Activated naive CD8-positive, alpha-beta T cell treated with anti-CD3 and anti-CD28 coated beads, Interleukin-2, amount 50 U/mL, for 16 hours (primary cell): ENCODE data around the gene ATOH7.
"Not testable (repeated sequence)": the region's sequence is repeated elsewhere in the genome, so short reads cannot be mapped to it uniquely, and the experiment has no call there.

Experiments
- DNase-seq: peaks from one replicate; pipeline ENCODE4 v3.0.0-alpha.2; 2020; ENCODE audit warnings: low read depth, low spot score

ATOH7 gene

DNA sequence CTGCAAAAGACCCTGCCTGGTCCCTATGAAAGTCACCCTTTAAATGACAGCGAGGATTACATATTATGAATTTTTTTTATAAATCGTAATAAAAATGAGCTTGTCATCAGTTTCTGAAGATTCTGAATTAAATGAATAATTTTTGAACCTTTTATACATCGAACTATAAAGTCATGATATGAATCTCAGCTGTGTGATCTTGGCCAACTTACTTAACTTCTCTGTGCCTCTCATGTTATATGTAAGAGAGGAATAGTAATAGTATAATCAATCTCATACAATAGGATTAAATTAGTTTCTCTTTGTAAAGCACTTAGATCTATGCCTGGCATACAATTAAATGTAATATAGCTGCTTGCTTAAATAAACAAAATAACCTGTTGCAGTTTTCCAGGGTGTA is 5.3 kb upstream of the ATOH7 start:
- DNase-seq: no peak

DNA sequence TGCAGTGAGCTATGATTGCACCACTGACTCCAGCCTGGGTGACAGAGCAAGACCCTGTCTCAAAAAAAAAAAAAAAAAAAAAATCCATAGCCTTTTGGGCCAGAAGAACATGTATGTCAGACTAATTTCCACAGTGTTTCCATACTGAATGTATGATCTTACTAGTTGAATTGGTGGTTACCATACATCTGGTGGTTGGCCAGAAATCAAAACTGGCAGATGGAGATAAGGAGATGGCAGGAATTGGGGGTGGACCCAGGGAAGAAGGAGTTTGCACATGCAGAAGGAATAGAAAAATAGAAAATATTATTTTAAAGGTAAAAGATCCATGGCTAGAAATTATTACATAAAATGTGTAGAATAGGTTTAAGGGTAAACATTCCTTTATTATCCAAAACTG is 3.7 kb upstream of the ATOH7 start:
- DNase-seq: no peak

DNA sequence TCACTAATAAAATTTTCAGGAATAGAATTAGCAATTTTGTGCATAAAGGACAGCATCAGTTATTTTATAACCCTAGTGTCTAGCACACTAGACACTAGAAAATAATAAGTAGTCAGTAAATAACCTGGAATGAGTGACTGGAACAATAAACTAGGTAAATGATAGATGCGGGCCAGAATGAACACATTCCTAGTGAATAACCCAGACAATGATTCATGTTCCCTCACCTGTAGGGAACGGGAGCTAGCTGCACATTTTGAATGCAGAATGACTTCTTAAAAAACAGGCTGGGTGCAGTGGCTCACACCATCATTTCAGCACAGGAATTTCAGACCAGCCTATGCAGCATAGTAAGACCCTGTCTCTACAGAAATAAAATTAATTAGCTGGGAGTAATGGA is 3.2 kb upstream of the ATOH7 start:
- DNase-seq: no peak

DNA sequence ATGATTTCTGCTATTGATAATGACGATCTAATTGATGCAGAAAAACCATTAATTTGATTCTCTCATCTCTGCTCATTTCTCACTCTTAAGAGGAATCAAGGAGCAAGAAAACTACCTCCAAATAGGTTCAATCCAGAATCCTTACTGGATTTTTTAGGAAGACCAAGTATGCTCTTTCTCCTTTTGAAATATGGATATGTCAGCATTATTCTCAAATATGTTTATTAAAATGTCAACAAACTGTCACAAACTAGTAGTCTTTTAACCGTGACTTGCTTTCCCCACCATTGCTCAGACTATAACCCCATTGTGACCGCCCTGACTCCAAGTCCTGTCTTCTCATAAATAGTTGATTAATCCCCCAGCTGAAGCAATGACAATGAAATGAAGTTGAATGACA is 1.1 kb upstream of the ATOH7 start:
- no peak for DNase-seq

DNA sequence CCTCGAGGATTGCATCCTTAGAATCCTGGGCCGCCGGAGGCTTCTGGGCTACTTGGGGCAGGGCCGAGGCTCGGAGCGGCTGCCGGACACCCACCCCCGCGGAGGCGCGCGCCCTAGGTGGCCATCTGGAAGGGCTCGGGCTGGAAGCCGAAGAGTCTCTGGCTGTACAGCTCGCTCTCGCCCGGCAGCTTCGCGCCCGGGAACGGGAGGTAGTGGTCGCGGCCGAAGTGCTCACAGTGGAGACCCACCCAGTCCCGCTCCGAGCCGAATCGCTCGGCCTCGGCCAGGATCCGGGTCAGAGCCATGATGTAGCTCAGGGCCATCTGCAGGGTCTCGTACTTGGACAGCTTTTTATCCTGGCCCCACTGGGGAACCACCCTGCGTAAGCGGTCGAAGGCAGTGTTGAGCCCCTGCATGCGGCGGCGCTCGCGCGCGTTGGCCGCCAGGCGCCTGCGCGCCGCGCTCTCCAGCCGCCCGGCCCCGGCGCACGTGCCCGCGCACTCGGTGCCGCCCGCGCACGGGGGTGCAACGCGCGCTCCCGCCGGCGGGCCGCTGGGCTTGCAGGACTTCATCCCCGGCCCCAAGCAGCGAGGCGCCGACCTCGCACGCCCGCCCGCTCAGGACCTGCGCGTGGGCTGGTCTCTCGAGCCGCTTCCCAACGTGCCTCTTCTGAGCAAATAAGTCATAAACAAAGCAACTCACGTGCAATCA is 652 bp downstream of the ATOH7 start:
- DNase-seq: no peak

DNA sequence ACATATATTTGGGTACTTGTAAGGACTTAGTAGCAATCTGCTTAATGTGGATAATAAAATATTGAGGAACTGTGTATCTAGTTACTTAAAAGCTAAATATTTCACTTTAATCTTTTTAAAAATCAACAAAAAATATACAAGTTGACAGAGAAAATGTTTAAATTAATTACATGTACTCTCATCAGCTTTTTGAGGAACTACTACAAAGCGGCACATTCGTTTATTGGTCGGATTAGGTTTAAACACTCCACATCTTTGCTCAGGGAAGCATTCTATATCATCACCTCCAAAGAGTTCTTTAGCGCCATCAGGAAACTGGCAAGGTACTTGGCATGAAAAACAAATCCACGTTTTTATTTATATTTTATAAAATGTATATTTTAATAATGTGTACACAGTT is 1.6 kb downstream of the ATOH7 start:
- DNase-seq: no peak

DNA sequence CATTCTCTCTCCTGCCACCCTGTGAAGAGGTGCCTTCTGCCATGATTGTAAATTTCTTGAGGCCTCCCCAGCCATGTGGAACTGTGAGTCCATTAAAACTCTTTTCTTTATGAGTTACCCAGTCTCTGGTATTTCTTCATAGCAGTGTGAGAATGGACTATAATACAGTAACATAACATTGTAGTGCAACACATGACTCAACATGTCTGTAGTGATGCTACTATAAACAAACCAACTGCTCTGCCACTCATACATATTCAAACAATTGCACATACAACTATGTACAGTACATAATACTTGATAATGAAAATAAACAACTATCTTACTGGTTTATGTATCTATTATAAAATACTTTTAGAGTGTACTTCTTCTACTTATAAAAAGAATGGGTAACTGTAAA is 7.1 kb downstream of the ATOH7 start:
- no peak for DNase-seq

DNA sequence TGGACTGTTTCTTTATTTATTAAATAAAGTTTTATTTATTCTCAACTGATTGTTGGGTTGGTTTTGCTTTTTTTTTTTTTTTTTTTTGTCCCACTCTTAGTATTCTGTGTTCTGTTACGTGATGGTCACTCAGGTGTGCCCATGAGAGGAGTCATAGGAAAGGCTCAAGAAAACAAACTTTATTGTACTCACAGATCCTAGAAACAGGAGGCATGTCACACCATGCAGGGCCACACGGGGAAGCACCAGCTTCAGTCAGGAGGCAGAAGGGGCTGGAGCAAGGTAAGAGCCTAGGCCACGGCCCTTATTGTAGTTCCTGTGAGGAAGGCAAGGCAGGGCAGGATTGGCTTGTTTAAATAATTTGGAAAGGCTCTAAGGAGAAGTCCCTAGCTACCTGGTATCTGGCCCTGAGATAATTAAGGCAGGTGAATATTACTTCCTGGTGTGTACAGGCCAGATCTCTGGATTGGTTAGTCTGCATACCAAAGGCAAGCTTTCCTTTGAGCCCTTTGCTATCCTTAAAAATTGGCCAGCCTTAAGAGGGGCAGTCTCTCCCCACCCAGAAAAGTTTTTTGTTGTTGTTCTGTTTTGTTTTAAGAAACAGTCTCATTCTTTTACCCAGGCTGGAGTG is 8.3 kb downstream of the ATOH7 start:
- DNase-seq: no peak

DNA sequence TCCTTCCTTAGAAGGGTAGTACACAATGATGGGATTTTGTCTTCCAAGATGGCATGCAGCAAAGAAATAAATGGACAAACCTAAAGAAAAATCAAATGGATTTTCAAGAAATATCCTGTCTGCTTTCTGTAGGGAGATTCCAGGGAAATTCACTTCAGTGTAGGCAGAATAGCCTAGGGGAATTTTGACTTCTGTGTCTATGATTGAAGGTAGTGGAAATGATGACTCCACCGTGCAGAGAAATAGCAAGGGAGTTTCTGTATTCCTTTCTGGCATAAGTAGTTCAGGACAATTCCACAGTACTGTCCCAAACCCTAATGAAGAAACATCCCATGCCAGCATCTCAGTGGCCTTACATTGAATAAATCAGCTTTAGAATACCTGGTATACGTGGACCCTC is 9.5 kb downstream of the ATOH7 start:
- no peak for DNase-seq

DNA sequence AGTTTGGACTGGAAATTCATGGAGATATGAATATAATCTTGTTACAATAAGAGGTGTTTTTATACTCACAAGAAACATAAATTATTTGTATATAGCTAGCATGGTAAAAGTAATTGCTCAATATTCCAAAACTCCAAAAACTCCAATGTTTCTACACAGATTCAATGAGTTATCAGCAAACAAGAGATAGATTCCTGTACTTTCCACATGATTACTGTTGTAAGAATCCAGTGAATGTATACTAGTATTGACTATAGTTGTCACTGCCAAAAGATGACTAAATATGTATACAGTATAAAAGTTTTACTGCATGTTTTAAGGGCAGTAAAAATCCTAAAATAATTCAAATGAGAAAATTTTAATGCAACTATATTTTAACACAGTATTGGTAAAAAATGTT is 10.7 kb downstream of the ATOH7 start:
- DNase-seq: no peak

DNA sequence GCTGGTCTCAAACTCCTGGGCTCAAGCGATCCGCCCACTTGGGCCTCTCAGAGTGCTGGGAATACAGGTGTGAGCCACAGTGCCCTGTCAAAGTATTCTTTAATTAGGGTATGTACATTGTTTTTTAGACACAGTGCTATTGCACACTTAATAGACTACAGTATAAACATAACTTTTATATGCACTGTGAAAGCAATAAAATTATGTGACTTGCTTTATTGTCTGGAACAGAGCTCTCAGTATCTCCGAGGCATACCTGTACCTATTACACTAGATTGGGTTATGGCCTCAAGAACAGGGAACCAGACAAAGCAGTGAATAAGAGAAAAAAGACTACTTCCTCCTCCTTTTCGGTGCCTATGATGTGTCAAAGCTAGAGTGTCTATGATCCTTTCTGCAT is 13.1 kb downstream of the ATOH7 start:
- no peak for DNase-seq

DNA sequence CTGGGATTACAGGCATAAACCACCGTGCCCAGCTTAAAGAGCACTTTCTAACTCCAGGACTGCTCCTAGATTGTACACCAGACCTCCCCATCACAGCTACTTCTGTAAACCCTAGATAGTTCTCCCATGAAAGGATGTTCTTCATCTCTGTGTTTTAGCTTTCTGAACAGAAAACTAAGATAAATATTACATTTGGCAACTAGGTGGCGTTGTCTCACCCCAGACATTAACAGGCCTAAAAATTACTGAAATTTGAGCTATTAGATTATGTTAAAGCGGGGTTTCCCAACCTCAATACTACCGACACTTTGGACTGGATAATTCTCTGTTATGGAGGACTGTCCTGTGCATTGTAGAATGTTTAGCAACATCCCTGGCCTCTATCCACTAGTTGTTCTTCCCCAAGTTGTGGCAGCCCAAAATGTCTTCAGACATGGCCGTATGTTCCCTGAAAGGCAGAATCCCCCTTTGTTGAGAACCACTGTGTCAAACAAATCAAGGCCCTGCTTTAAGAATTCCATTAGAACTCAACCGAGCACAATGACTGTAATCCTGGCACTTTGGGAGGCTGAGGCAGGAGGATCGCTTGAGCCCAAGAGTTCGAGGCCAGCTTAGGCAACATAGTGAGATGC is 19.1 kb downstream of the ATOH7 start:
- DNase-seq: no peak

DNA sequence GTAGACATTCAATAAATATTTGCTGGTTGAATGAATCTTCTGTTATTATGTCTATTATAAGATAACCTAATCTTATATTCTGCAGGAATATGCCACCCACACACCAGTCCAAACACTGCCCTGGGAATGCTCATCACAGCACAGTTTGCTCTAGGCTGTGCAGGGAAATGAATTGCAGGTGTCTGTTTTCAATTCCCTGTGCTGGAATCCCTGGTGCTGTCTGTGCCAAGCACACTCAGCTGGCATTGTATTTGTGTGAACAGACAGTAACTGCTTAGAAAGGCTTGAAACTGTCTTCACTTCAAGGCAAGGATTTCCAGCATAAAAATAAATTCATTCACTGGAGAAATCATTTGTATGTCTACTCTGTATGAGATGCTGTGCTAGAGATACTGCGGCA is 20.2 kb downstream of the ATOH7 start:
- DNase-seq: no peak

DNA sequence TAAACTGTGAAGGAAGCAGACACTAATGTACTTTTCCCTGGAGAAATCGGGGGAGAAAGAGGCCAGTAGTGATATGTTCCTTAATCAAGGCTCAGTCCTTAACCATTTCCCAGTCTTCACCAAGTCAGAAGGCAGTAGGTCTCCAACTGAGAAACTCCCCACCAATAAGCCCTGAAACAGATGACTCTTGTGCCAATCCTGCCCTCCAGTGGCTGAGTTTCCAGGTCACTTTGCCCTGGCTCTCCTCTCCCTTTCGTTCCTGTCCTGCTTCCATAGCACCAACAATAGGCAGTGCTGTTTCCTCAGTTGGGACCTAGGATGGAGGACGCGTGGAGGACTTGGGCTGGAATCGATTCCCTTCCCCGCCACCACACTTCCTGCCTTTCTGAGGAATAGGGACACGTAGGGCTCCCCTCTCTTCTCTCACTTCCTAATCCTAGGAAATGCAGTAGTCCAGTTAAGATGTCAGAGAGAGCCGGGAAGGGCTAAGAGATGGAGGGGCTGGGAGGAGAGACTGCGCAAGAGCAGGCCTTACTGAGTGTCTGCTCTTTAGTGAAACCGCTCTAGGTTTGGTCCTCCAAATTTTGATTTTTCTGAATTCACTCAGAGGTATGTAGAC is 23.4 kb downstream of the ATOH7 start:
- DNase-seq: no peak

DNA sequence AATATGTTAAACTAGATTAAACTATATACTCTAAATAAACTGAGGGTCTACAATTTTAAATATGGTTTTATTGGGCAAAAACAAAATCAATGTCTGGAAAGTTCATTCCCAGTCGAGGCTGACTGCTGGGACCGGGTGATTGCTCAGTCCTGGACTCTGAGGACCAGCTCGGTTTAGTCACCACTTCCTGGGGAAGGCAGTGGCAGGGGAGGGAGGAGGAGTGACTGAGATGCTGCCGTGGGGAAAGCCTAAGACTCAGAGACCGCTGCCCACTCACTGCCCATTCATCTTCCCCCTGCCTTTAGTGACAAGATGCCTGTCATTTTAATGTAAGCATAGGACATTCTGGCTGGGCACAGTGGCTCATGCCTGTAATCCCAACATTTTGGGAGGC is 29.0 kb downstream of the ATOH7 start:
- DNase-seq: no peak

DNA sequence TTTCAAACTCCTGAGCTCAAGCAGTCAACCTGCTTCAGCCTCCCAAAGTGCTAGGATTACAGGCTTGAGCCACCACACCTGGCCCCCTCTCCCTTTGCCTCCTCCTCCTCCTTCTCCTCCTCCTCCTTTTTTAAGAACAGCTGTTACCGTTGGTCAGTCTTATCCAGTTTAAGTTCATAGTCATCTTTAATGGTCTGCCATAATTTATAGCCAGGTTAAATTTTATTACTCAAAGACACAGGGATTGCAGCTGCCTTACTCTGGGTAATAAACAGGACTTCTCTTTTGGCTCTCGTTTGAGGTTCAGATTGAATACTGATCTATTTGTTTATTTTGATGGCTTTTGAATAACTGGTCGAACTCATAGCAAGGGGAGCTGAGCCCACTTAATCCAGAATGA is 35.2 kb downstream of the ATOH7 start:
- DNase-seq: no peak

DNA sequence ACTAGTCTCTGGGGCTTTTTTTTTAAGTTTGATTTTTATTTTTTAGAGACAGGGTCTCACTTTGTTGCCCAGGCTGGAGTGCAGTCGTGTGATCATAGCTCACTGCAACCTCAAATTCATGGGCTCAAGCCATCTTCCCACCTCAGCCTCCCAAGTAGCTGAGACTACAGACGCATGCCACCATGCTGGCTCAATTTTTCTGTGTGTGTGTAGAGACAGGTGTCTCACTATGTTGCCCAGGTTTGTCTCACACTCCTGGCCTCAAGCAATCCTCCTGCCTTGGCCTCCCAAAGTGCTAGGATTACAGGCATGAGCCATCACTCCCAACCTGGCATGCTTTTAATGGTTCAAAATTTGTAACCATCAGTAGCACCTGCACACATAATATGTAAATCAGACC is 36.1 kb downstream of the ATOH7 start:
- DNase-seq: not testable (repeated sequence)

DNA sequence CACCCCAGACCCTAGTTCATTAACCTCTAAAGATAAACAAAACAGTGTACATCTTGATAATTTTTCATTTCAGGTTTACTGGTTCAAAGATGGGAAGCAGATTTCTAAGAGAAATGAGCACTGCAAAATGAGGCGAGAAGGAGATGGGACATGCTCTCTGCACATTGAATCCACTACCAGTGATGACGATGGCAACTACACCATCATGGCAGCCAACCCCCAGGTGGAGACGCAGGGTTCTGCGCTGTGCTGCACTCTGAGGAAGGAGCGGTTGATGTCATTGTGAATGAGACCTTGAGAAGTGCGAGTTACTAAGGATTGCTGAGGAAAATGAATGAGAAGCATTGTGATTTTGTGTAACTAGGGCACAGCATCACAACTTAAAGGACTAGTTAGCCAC is 37.6 kb downstream of the ATOH7 start:
- no peak for DNase-seq

DNA sequence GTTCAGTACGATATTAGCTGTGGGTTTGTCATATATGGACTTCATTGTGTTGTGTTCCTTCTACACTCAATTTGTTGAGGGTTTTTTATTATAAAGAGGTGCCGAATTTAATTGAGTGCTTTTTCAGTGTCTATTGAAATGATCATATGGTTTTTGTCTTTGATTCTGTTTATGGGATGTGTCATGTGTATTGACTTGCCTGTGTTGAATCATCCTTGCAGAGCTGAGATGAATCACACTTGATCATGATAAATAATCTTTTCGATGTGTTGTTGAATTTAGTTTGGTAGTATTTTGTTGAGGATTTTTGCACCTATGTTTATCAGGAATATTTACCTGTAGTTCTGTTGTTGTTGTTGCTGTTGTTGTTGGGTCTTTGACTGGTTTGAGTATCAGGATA is 39.8 kb downstream of the ATOH7 start:
- DNase-seq: no peak

DNA sequence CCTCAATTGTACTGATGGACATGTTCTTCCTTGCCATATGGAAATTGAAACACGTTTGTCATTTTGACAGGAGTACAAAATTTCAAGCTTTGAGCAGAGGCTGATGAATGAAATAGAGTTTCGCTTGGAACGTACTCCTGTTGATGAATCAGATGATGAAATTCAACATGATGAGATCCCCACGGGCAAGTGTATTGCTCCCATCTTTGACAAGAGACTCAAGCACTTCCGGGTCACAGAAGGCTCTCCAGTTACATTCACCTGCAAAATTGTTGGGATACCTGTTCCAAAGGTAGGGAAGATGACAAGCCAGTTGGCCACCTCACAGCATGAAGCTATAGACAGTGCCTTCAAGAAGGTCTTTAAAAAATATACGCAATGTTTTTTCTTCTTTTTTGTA is 43.1 kb downstream of the ATOH7 start:
- no peak for DNase-seq

DNA sequence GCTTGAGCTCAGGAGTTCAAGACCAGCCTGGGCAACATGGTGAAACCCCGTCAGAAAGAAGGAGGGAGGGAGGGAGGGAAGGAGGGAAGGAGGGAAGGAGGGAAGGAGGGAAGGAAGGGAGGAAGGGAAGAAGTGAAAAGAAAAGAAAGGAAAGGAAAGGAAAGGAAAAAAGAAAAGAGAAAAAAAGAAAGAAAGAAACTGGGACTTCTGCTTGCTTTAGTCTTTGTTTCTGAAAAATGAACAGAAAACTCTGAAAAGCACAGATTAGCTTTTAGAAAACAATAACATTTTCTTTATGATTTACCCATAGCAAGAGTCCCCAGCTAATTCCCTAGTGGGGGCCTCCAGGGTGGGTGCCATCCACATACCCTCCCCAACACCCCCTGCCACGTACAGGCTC is 46.8 kb downstream of the ATOH7 start:
- no peak for DNase-seq

DNA sequence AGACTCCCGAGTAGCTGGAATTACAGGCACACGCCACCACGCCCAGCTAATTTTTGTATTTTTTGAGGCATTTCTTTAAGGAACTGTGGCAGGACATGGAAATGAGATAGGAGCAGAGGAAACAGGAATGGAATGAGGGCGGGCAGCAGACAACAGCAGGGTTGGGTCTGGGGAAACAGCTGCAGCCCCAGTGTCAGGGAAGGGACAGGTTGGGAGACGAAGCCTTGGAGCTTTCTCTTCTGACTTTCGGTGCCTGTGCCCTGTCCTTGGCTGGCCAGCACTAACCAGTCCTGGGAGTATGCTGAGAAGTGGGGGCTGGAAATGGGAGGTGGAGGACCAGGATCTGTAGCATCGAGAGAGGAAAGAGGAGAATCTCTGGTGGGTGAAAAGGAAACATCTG is 47.4 kb downstream of the ATOH7 start:
- DNase-seq: no peak
